Glutamatergic neuron (in vitro differentiated cells): Measurements from ENCODE around the gene C1orf185. TPM values are rescaled to one million over a fixed set of nuclear protein-coding genes. Genes with fewer than 3 reads are reported as not detected.
"Not testable (repeated sequence)": the region's sequence is repeated elsewhere in the genome, so short reads cannot be mapped to it uniquely, and the experiment has no call there.

Source experiments
- DNase-seq: peaks from one replicate; pipeline ENCODE4 v3.0.0; 2022
- H3K27ac Mint-ChIP-seq: one replicate; pipeline ENCODE4 v1.8.0; 2020; ENCODE audit warnings: mild to moderate bottlenecking, mixed read lengths, inconsistent platforms; ENCODE audit not compliant: unreplicated experiment
- H3K27me3 Mint-ChIP-seq: one replicate; pipeline ENCODE4 v1.8.0; 2020; ENCODE audit warnings: mild to moderate bottlenecking, moderate library complexity, mixed read lengths, inconsistent platforms; ENCODE audit not compliant: unreplicated experiment
- H3K36me3 Mint-ChIP-seq: one replicate; pipeline ENCODE4 v1.8.0; 2020; ENCODE audit warnings: mild to moderate bottlenecking, mixed read lengths, inconsistent platforms; ENCODE audit not compliant: unreplicated experiment
- H3K4me1 Mint-ChIP-seq: one replicate; pipeline ENCODE4 v1.8.0; 2020; ENCODE audit warnings: mild to moderate bottlenecking, low read depth, mixed read lengths, inconsistent platforms; ENCODE audit not compliant: unreplicated experiment
- H3K4me3 Mint-ChIP-seq: one replicate; pipeline ENCODE4 v1.8.0; 2020; ENCODE audit warnings: mild to moderate bottlenecking, mixed read lengths, inconsistent platforms; ENCODE audit not compliant: unreplicated experiment
- H3K9me3 Mint-ChIP-seq: one replicate; pipeline ENCODE4 v1.8.0; 2020; ENCODE audit warnings: mild to moderate bottlenecking, moderate library complexity, mixed read lengths, inconsistent platforms; ENCODE audit not compliant: unreplicated experiment
- CTCF ChIP-seq: fragments of 200-600 bp; sonication (generic); IDR thresholded peaks from one replicate; pipeline ENCODE4 v1.5.0; 2021; ENCODE audit not compliant: partially characterized antibody, unreplicated experiment
- total RNA-seq: library from RNA; stranded (reverse); fragmentation: NEBNext Ultra II Directional; extraction: Animal tissue kit (Norgen Biotek cat#: 25700); gene quantifications from one replicate; pipeline ENCODE4 v1.2.1, GENCODE V29; 2021; ENCODE audit not compliant: unreplicated experiment

C1orf185 gene
- total RNA-seq, 1 donor from 2014 or later = not detected

GRCh38 chr1:51168936-51169335 lies 66.9 kb downstream of the C1orf185 start:
- Mint-ChIP-seq H3K9me3 (no peaks in the 10 kb centered on the region), H3K4me1 (no peaks in the 10 kb centered on the region), H3K27ac (no peak overlapping the region), H3K4me3 (no peak overlapping the region), H3K36me3 (no peaks in the 10 kb centered on the region), H3K27me3 (no peaks in the 10 kb centered on the region)
- no peak for DNase-seq
- TF ChIP-seq CTCF = no peak

- H3K27ac Mint-ChIP-seq = no peak overlapping the region
- H3K4me3 Mint-ChIP-seq = no peak overlapping the region
- DNase-seq = no peak
- TF ChIP-seq CTCF = no peak
- H3K36me3 Mint-ChIP-seq = no peaks in the 10 kb centered on the region
- no peaks in the 10 kb centered on the region for H3K27me3 Mint-ChIP-seq
- no peaks in the 10 kb centered on the region for H3K4me1 Mint-ChIP-seq
- H3K9me3 Mint-ChIP-seq = no peaks in the 10 kb centered on the region
These were observed 68.3 kb downstream of the C1orf185 start for GRCh38 chr1:51170342-51170741.

GRCh38 chr1:51172811-51173210 lies 70.8 kb downstream of the C1orf185 start:
- Mint-ChIP-seq H3K4me3 (no peak overlapping the region), H3K27me3 (no peaks in the 10 kb centered on the region), H3K4me1 (no peaks in the 10 kb centered on the region), H3K27ac (no peak overlapping the region), H3K36me3 (no peaks in the 10 kb centered on the region), H3K9me3 (no peaks in the 10 kb centered on the region)
- DNase-seq = no peak
- TF ChIP-seq CTCF = no peak

GRCh38 chr1:51175278-51175677 lies 73.2 kb downstream of the C1orf185 start:
- H3K36me3 Mint-ChIP-seq = no peaks in the 10 kb centered on the region
- no peak overlapping the region for H3K27ac Mint-ChIP-seq
- no peaks in the 10 kb centered on the region for H3K4me1 Mint-ChIP-seq
- H3K9me3 Mint-ChIP-seq = no peaks in the 10 kb centered on the region
- no peak for TF ChIP-seq CTCF
- no peaks in the 10 kb centered on the region for H3K27me3 Mint-ChIP-seq
- no peak overlapping the region for H3K4me3 Mint-ChIP-seq
- DNase-seq = no peak

- not testable (repeated sequence) for H3K27ac Mint-ChIP-seq, H3K4me3 Mint-ChIP-seq, H3K27me3 Mint-ChIP-seq, H3K36me3 Mint-ChIP-seq, DNase-seq, H3K4me1 Mint-ChIP-seq, H3K9me3 Mint-ChIP-seq
These were observed 76.0 kb downstream of the C1orf185 start for GRCh38 chr1:51177988-51178387.

- H3K4me3 Mint-ChIP-seq = no peak overlapping the region
- no peaks in the 10 kb centered on the region for H3K27me3 Mint-ChIP-seq
- no peaks in the 10 kb centered on the region for H3K4me1 Mint-ChIP-seq
- H3K27ac Mint-ChIP-seq = no peak overlapping the region
- no peak for DNase-seq
- TF ChIP-seq CTCF = no peak
- H3K36me3 Mint-ChIP-seq = no peaks in the 10 kb centered on the region
- no peaks in the 10 kb centered on the region for H3K9me3 Mint-ChIP-seq
These were observed 86.2 kb downstream of the C1orf185 start for GRCh38 chr1:51188230-51188629.
